Naive B cell (primary cell): ENCODE measurements around the gene RPS16. TPM values are rescaled to one million over a fixed set of nuclear protein-coding genes. Genes with fewer than 3 reads are reported as not detected.
A peak's percentile ranks its signal among the peaks of the same experiment; 100 is the strongest.

Source experiments
- ATAC-seq, 2 donors: fragments of 150-1000 bp; cut with Tn5 transposase; 2 replicates each; pipeline ENCODE4 v1.10.0; 2021; ENCODE audit warnings: low read depth in 2 of 2, mild to moderate bottlenecking in 2 of 2, moderate library complexity in 2 of 2
- DNase-seq: peaks from one replicate; pipeline ENCODE4 v3.0.0; 2022
- H3K27ac Mint-ChIP-seq, 6 donors: one replicate each; pipeline ENCODE4 v1.8.0; 2020 to 2022; ENCODE audit warnings: mild to moderate bottlenecking in 6 of 6, mixed read lengths in 6 of 6, moderate library complexity in 5 of 6, inconsistent platforms in 2 of 6
- H3K27me3 Mint-ChIP-seq, 3 donors: one replicate each; pipeline ENCODE4 v1.8.0; 2021 to 2022; ENCODE audit warnings: mixed read lengths in 3 of 3, mild to moderate bottlenecking in 1 of 3
- H3K36me3 Mint-ChIP-seq, 2 donors: one replicate each; pipeline ENCODE4 v1.8.0; 2020 to 2022; ENCODE audit warnings: mixed read lengths in 2 of 2, inconsistent platforms in 1 of 2, mild to moderate bottlenecking in 1 of 2
- H3K4me1 Mint-ChIP-seq, 3 donors: one replicate each; pipeline ENCODE4 v1.8.0; 2020 to 2022; ENCODE audit warnings: mixed read lengths in 3 of 3, inconsistent platforms in 1 of 3, mild to moderate bottlenecking in 1 of 3, moderate library complexity in 1 of 3
- H3K4me3 Mint-ChIP-seq, 8 donors: one replicate each; pipeline ENCODE4 v1.8.0; 2020 to 2022; ENCODE audit warnings: mild to moderate bottlenecking in 8 of 8, mixed read lengths in 8 of 8, moderate library complexity in 8 of 8, inconsistent platforms in 2 of 8
- H3K9me3 Mint-ChIP-seq, 7 donors: one replicate each; pipeline ENCODE4 v1.8.0; 2020 to 2022; ENCODE audit warnings: mixed read lengths in 7 of 7, mild to moderate bottlenecking in 5 of 7, inconsistent platforms in 2 of 7, moderate library complexity in 1 of 7
- polyA plus RNA-seq, 6 donors: library from polyadenylated mRNA; unstranded; fragments of 300-500 nt; fragmentation: Illumina TruSeq; gene quantifications; one replicate each; pipeline ENCODE4 v1.2.3, GENCODE V29; 2021; ENCODE audit warnings: low read depth in 6 of 6

RPS16 gene
- polyA plus RNA-seq, 6 donors from 2014 or later = 1,393 to 2,131 (median 1,793) TPM

- Mint-ChIP-seq H3K36me3 (peaks cover 7 to 8% of the 10 kb centered on the region in 2 donors), H3K9me3 (peaks cover 0 to 2% (median 1%) of the 10 kb centered on the region in 7 donors), H3K27ac (peak overlapping the region; percentile 85 to 100 (median 98)), H3K27me3 (peaks cover 0 to 7% (median 0%) of the 10 kb centered on the region in 3 donors), H3K4me1 (peaks cover 41 to 54% (median 51%) of the 10 kb centered on the region in 3 donors), H3K4me3 (peak overlapping the region; percentile 83 to 99 (median 96))
- DNase-seq (no peak), ATAC-seq (no peak)
Observed at GRCh38 chr19:39413272-39413910, 22.4 kb downstream of the RPS16 start.

GRCh38 chr19:39412867-39413271 lies 22.9 kb downstream of the RPS16 start:
- Mint-ChIP-seq H3K4me3 (peak overlapping the region; percentile 83 to 99 (median 96)), H3K27ac (peak overlapping the region; percentile 68 to 100 (median 99)), H3K36me3 (peaks cover 7 to 14% of the 10 kb centered on the region in 2 donors), H3K4me1 (peaks cover 43 to 60% (median 54%) of the 10 kb centered on the region in 3 donors), H3K27me3 (peaks cover 0 to 7% (median 0%) of the 10 kb centered on the region in 3 donors), H3K9me3 (peaks cover 0 to 2% (median 1%) of the 10 kb centered on the region in 7 donors)
- ATAC-seq (no peak), DNase-seq (no peak)

GRCh38 chr19:39412100-39412866 lies 23.5 kb downstream of the RPS16 start, which contains the start of gene PLEKHG2:
Gene PLEKHG2 (plus strand): TSS chr19:39412669. CDS start chr19:39414087, 1,418 bp downstream.
- H3K9me3 Mint-ChIP-seq = peaks cover 0 to 2% (median 1%) of the 10 kb centered on the region in 7 donors
- peaks cover 41 to 63% (median 51%) of the 10 kb centered on the region in 3 donors for H3K4me1 Mint-ChIP-seq
- ATAC-seq (peak; percentile 56 to 58), DNase-seq (peak; percentile 98)
- H3K36me3 Mint-ChIP-seq = peaks cover 8 to 18% of the 10 kb centered on the region in 2 donors
- H3K27me3 Mint-ChIP-seq = peaks cover 0 to 7% (median 0%) of the 10 kb centered on the region in 3 donors
- peak within 1 kb of the TSS; percentile 83 to 99 (median 96) for H3K4me3 Mint-ChIP-seq
- H3K27ac Mint-ChIP-seq = peak within 1 kb of the TSS; percentile 98 to 100 (median 100)

GRCh38 chr19:39411832-39412099 lies 24.0 kb downstream of the RPS16 start:
- peak overlapping the region; percentile 83 to 99 (median 96) for H3K4me3 Mint-ChIP-seq

GRCh38 chr19:39411081-39411831 lies 24.5 kb downstream of the RPS16 start:
- Mint-ChIP-seq H3K27me3 (peaks cover 0 to 7% (median 0%) of the 10 kb centered on the region in 3 donors), H3K27ac (peak overlapping the region; percentile 98 to 100 (median 100)), H3K4me3 (peak overlapping the region; percentile 83 to 99 (median 96)), H3K36me3 (peaks cover 13 to 18% of the 10 kb centered on the region in 2 donors), H3K4me1 (peaks cover 42 to 70% (median 51%) of the 10 kb centered on the region in 3 donors), H3K9me3 (peaks cover 0 to 2% (median 1%) of the 10 kb centered on the region in 7 donors)
- no peak for ATAC-seq
- DNase-seq = peak; percentile 45

More at GRCh38 chr19:39411832-39412099, 24.0 kb downstream of the RPS16 start:
- peak; percentile 28 to 31 for ATAC-seq
- Mint-ChIP-seq H3K27me3 (peaks cover 0 to 7% (median 0%) of the 10 kb centered on the region in 3 donors), H3K36me3 (peaks cover 13 to 18% of the 10 kb centered on the region in 2 donors), H3K4me1 (peaks cover 41 to 68% (median 49%) of the 10 kb centered on the region in 3 donors), H3K27ac (peak overlapping the region; percentile 98 to 100 (median 100)), H3K9me3 (peaks cover 0 to 2% (median 1%) of the 10 kb centered on the region in 7 donors)
- peak; percentile 93 for DNase-seq

- ATAC-seq (no peak), DNase-seq (no peak)
- Mint-ChIP-seq H3K27ac (peak overlapping the region; percentile 98 to 100 (median 100)), H3K9me3 (peaks cover 0 to 2% (median 1%) of the 10 kb centered on the region in 7 donors), H3K27me3 (peaks cover 0 to 7% (median 0%) of the 10 kb centered on the region in 3 donors), H3K36me3 (peaks cover 13 to 18% of the 10 kb centered on the region in 2 donors), H3K4me1 (peaks cover 47 to 74% (median 55%) of the 10 kb centered on the region in 3 donors), H3K4me3 (peak overlapping the region; percentile 83 to 99 (median 96))
Observed at GRCh38 chr19:39410831-39411080, 25.0 kb downstream of the RPS16 start.

- Mint-ChIP-seq H3K4me1 (peaks cover 52 to 75% (median 56%) of the 10 kb centered on the region in 3 donors), H3K4me3 (peak overlapping the region; percentile 83 to 99 (median 96)), H3K27ac (peak overlapping the region; percentile 98 to 100 (median 100)), H3K27me3 (peaks cover 0 to 7% (median 0%) of the 10 kb centered on the region in 3 donors), H3K36me3 (peaks cover 13 to 18% of the 10 kb centered on the region in 2 donors), H3K9me3 (peaks cover 0 to 2% (median 1%) of the 10 kb centered on the region in 7 donors)
- peak; percentile 93 for DNase-seq
- peak; percentile 33 to 37 for ATAC-seq
Observed at GRCh38 chr19:39410017-39410830, 25.5 kb downstream of the RPS16 start.

GRCh38 chr19:39409208-39410016 lies 26.3 kb downstream of the RPS16 start:
- ATAC-seq (peak; percentile 5), DNase-seq (peak; percentile 81)
- Mint-ChIP-seq H3K4me1 (peaks cover 56 to 73% (median 57%) of the 10 kb centered on the region in 3 donors), H3K27me3 (peaks cover 0 to 7% (median 0%) of the 10 kb centered on the region in 3 donors), H3K4me3 (peak overlapping the region; percentile 83 to 99 (median 98)), H3K36me3 (peaks cover 13 to 18% of the 10 kb centered on the region in 2 donors), H3K9me3 (peaks cover 0 to 2% (median 1%) of the 10 kb centered on the region in 7 donors), H3K27ac (peak overlapping the region; percentile 98 to 100 (median 100))

GRCh38 chr19:39408392-39409207 lies 27.1 kb downstream of the RPS16 start:
- ATAC-seq (no peak), DNase-seq (no peak)
- H3K9me3 Mint-ChIP-seq = peaks cover 0 to 2% (median 1%) of the 10 kb centered on the region in 7 donors
- peaks cover 13 to 18% of the 10 kb centered on the region in 2 donors for H3K36me3 Mint-ChIP-seq
- H3K4me3 Mint-ChIP-seq = peak overlapping the region; percentile 83 to 98 (median 97)
- peak overlapping the region; percentile 98 to 100 (median 100) for H3K27ac Mint-ChIP-seq
- H3K27me3 Mint-ChIP-seq = peaks cover 0 to 7% (median 0%) of the 10 kb centered on the region in 3 donors
- H3K4me1 Mint-ChIP-seq = peaks cover 48 to 73% (median 54%) of the 10 kb centered on the region in 3 donors

GRCh38 chr19:39407660-39408391 lies 27.9 kb downstream of the RPS16 start:
- Mint-ChIP-seq H3K27ac (peak overlapping the region; percentile 98 to 100 (median 100)), H3K9me3 (peaks cover 0 to 2% (median 1%) of the 10 kb centered on the region in 7 donors), H3K27me3 (peaks cover 0 to 7% (median 0%) of the 10 kb centered on the region in 3 donors), H3K36me3 (peaks cover 13 to 18% of the 10 kb centered on the region in 2 donors), H3K4me1 (peaks cover 49 to 76% (median 55%) of the 10 kb centered on the region in 3 donors), H3K4me3 (peak overlapping the region; percentile 83 to 98 (median 97))
- peak; percentile 79 for DNase-seq
- ATAC-seq = peak; percentile 1 to 2
